HEK293 (cell line): ENCODE data around the gene BBX.

Experiments
- CTCF ChIA-PET: fragments of 350-600 bp; formaldehyde crosslinking; extraction: SDS; loops from one replicate; lab custom pipeline; 2021; ENCODE audit warnings: antibody characterized with exemption; lab: Yijun Ruan, JAX
- POLR2A ChIA-PET: fragments of 300-600 bp; formaldehyde crosslinking; extraction: SDS; loops from one replicate; lab custom pipeline; 2020; ENCODE audit warnings: antibody characterized with exemption, inconsistent platforms; lab: Yijun Ruan, JAX
- H3K27ac ChIP-seq: fragments of 200-500 bp; sonication (Bioruptor generic); 2 replicates; pipeline ENCODE4 v1.5.1; 2014; ENCODE audit warnings: low read depth, low read length, control low read depth, inconsistent platforms; ENCODE audit errors: extremely low read depth
- H3K36me3 ChIP-seq, 2 experiments: fragments of 200-500 bp in 1 of 2; sonication (Bioruptor generic) in 1 of 2; 1 replicate in 1 of 2; 2 replicates in 1 of 2; pipeline ENCODE4 v1.5.1; 2014 to 2017; ENCODE audit warnings: inconsistent platforms in 2 of 2, low read length in 2 of 2; ENCODE audit not compliant: control insufficient read depth in 2 of 2, insufficient read depth in 1 of 2
- H3K4me1 ChIP-seq: fragments of 200-500 bp; sonication (Bioruptor generic); 2 replicates; pipeline ENCODE4 v1.5.1; 2014; ENCODE audit warnings: mild to moderate bottlenecking, low read length, inconsistent platforms; ENCODE audit not compliant: control insufficient read depth, insufficient read depth
- H3K4me3 ChIP-seq: 2 replicates; pipeline ENCODE4 v1.5.1; 2011; ENCODE audit warnings: low read depth, mild to moderate bottlenecking, control low read depth, low read length, moderate library complexity
- H3K9me3 ChIP-seq: fragments of 200-500 bp; sonication (Bioruptor generic); 2 replicates; pipeline ENCODE4 v1.5.1; 2014; ENCODE audit warnings: low read depth, low read length, inconsistent platforms; ENCODE audit not compliant: control insufficient read depth, insufficient read depth
- EGR2 ChIP-seq: fragments of 450-650 bp; formaldehyde crosslinking; IDR thresholded peaks from 2 replicates; pipeline ENCODE4 v1.5.1; 2016; ENCODE audit warnings: low read depth, missing biosample characterization, missing genetic modification characterization
- KLF1 ChIP-seq: fragments of 450-650 bp; formaldehyde crosslinking; IDR thresholded peaks from 2 replicates; pipeline ENCODE4 v1.5.1; 2016; ENCODE audit warnings: missing biosample characterization, missing genetic modification characterization
- REPIN1 ChIP-seq: fragments of 450-650 bp; formaldehyde crosslinking; IDR thresholded peaks from 2 replicates; pipeline ENCODE4 v1.5.1; 2017; ENCODE audit warnings: missing biosample characterization, missing genetic modification characterization, low read depth
- SP2 ChIP-seq: fragments of 450-650 bp; formaldehyde crosslinking; IDR thresholded peaks from 2 replicates; pipeline ENCODE4 v1.5.1; 2016; ENCODE audit warnings: missing biosample characterization, missing genetic modification characterization
- ZNF112 ChIP-seq: fragments of 450-650 bp; formaldehyde crosslinking; IDR thresholded peaks from 2 replicates; pipeline ENCODE4 v1.5.0; 2017; ENCODE audit warnings: missing biosample characterization, missing genetic modification characterization
- ZNF19 ChIP-seq: fragments of 450-650 bp; formaldehyde crosslinking; IDR thresholded peaks from 2 replicates; pipeline ENCODE4; 2016; ENCODE audit warnings: missing biosample characterization, missing genetic modification characterization, low read depth
- ZNF324 ChIP-seq: fragments of 450-650 bp; formaldehyde crosslinking; IDR thresholded peaks from 2 replicates; pipeline ENCODE4 v1.5.1; 2016; ENCODE audit warnings: missing biosample characterization, missing genetic modification characterization
- ZNF433 ChIP-seq: fragments of 450-650 bp; formaldehyde crosslinking; IDR thresholded peaks from 2 replicates; pipeline ENCODE4 v1.5.1; 2016; ENCODE audit warnings: missing biosample characterization, missing genetic modification characterization, low read depth
- ZNF530 ChIP-seq: fragments of 450-650 bp; formaldehyde crosslinking; IDR thresholded peaks from 2 replicates; pipeline ENCODE4 v1.5.1; 2016; ENCODE audit warnings: low read depth, missing biosample characterization, missing genetic modification characterization
- ZNF654 ChIP-seq: fragments of 450-650 bp; formaldehyde crosslinking; IDR thresholded peaks from 2 replicates; pipeline ENCODE4 v1.5.1; 2016; ENCODE audit warnings: low read depth, missing biosample characterization, missing genetic modification characterization
- ZSCAN16 ChIP-seq: fragments of 450-650 bp; formaldehyde crosslinking; IDR thresholded peaks from 2 replicates; pipeline ENCODE4 v1.5.1; 2016; ENCODE audit warnings: missing biosample characterization, missing genetic modification characterization
- TF ChIP-seq, protein P1 (sequence below): fragments of 450-650 bp; formaldehyde crosslinking; IDR thresholded peaks from 2 replicates; pipeline ENCODE4 v1.5.1; 2016; ENCODE audit warnings: missing biosample characterization, missing genetic modification characterization, borderline replicate concordance
- TF ChIP-seq, protein P2 (sequence below): fragments of 450-650 bp; formaldehyde crosslinking; IDR thresholded peaks from 2 replicates; pipeline ENCODE4 v1.5.1; 2016; ENCODE audit warnings: missing biosample characterization, missing genetic modification characterization
- TF ChIP-seq, protein P3 (sequence below): fragments of 450-650 bp; formaldehyde crosslinking; IDR thresholded peaks from 2 replicates; pipeline ENCODE4 v1.5.1; 2016; ENCODE audit warnings: missing biosample characterization, missing genetic modification characterization
- TF ChIP-seq, protein P4 (sequence below): fragments of 450-650 bp; formaldehyde crosslinking; IDR thresholded peaks from 2 replicates; pipeline ENCODE4 v1.5.1; 2016; ENCODE audit warnings: missing biosample characterization, missing genetic modification characterization, borderline replicate concordance

Gene BBX

DNA sequence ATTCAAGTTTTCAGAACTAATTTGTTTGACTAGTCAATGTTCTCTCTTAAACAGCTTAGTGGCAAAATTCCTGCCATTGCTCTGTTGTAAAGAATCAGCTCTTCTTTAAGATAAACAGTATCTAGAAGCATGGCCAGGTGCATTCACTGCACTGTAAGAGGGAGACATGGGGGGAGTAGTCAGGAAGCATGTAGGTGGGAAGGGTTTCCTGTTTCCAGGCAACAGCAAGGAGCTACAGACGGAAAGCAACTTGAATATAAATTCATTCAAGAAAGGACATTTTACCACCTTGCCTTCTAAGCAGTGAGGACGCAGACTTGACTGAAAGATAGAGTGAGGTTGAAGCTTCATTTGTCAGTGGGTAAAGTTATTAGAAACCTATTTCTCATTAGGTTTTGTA, 55.3 kb downstream of the BBX start (continued):
- TF ChIP-seq, protein P1, sequence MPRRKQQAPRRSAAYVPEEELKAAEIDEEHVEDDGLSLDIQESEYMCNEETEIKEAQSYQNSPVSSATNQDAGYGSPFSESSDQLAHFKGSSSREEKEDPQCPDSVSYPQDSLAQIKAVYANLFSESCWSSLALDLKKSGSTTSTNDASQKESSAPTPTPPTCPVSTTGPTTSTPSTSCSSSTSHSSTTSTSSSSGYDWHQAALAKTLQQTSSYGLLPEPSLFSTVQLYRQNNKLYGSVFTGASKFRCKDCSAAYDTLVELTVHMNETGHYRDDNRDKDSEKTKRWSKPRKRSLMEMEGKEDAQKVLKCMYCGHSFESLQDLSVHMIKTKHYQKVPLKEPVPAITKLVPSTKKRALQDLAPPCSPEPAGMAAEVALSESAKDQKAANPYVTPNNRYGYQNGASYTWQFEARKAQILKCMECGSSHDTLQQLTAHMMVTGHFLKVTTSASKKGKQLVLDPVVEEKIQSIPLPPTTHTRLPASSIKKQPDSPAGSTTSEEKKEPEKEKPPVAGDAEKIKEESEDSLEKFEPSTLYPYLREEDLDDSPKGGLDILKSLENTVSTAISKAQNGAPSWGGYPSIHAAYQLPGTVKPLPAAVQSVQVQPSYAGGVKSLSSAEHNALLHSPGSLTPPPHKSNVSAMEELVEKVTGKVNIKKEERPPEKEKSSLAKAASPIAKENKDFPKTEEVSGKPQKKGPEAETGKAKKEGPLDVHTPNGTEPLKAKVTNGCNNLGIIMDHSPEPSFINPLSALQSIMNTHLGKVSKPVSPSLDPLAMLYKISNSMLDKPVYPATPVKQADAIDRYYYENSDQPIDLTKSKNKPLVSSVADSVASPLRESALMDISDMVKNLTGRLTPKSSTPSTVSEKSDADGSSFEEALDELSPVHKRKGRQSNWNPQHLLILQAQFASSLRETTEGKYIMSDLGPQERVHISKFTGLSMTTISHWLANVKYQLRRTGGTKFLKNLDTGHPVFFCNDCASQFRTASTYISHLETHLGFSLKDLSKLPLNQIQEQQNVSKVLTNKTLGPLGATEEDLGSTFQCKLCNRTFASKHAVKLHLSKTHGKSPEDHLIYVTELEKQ (tag by site-specific recombination): no peak

DNA sequence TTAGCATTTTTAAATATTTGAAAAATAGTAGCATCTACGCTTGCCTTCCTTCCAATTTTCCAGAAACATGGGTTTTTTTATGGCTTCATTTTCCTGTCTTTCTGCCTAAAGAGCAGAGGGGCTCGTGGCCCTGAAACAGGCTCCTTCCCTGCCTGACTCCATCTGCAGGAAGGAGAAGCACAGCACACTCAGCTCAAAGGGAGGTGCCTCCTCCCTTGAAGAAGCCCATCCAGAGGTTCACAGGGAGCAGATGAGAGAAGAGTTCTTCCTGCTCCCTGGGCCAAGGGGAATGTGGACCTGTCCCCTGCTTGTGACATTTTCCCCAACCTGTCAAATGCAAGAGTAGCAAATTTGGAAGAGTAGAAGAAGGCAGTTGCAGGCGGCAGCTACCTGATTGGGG, 55.8 kb downstream of the BBX start:
- H3K9me3 ChIP-seq: no peaks in the 10 kb centered on the region
- no peak for TF ChIP-seq ZNF19 (tag by site-specific recombination)
- no peak for TF ChIP-seq EGR2 (tag by site-specific recombination)
- no peak for TF ChIP-seq REPIN1 (tag by site-specific recombination)
- TF ChIP-seq ZSCAN16: no peak
- TF ChIP-seq, protein P2, sequence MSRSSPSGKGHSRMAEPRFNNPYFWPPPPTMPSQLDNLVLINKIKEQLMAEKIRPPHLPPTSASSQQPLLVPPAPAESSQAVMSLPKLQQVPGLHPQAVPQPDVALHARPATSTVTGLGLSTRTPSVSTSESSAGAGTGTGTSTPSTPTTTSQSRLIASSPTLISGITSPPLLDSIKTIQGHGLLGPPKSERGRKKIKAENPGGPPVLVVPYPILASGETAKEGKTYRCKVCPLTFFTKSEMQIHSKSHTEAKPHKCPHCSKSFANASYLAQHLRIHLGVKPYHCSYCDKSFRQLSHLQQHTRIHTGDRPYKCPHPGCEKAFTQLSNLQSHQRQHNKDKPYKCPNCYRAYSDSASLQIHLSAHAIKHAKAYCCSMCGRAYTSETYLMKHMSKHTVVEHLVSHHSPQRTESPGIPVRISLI: no peak
- TF ChIP-seq SP2: no peak
- TF ChIP-seq ZNF324 (tag by site-specific recombination): no peak
- no peak for TF ChIP-seq ZNF654 (tag by site-specific recombination)
- no peak for TF ChIP-seq ZNF112 (tag by site-specific recombination)
- TF ChIP-seq ZNF433 (tag by site-specific recombination): no peak
- TF ChIP-seq ZNF530: no peak
- TF ChIP-seq, protein P3, sequence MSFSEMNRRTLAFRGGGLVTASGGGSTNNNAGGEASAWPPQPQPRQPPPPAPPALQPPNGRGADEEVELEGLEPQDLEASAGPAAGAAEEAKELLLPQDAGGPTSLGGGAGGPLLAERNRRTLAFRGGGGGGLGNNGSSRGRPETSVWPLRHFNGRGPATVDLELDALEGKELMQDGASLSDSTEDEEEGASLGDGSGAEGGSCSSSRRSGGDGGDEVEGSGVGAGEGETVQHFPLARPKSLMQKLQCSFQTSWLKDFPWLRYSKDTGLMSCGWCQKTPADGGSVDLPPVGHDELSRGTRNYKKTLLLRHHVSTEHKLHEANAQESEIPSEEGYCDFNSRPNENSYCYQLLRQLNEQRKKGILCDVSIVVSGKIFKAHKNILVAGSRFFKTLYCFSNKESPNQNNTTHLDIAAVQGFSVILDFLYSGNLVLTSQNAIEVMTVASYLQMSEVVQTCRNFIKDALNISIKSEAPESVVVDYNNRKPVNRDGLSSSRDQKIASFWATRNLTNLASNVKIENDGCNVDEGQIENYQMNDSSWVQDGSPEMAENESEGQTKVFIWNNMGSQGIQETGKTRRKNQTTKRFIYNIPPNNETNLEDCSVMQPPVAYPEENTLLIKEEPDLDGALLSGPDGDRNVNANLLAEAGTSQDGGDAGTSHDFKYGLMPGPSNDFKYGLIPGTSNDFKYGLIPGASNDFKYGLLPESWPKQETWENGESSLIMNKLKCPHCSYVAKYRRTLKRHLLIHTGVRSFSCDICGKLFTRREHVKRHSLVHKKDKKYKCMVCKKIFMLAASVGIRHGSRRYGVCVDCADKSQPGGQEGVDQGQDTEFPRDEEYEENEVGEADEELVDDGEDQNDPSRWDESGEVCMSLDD (tag by site-specific recombination): no peak
- TF ChIP-seq, protein P4, sequence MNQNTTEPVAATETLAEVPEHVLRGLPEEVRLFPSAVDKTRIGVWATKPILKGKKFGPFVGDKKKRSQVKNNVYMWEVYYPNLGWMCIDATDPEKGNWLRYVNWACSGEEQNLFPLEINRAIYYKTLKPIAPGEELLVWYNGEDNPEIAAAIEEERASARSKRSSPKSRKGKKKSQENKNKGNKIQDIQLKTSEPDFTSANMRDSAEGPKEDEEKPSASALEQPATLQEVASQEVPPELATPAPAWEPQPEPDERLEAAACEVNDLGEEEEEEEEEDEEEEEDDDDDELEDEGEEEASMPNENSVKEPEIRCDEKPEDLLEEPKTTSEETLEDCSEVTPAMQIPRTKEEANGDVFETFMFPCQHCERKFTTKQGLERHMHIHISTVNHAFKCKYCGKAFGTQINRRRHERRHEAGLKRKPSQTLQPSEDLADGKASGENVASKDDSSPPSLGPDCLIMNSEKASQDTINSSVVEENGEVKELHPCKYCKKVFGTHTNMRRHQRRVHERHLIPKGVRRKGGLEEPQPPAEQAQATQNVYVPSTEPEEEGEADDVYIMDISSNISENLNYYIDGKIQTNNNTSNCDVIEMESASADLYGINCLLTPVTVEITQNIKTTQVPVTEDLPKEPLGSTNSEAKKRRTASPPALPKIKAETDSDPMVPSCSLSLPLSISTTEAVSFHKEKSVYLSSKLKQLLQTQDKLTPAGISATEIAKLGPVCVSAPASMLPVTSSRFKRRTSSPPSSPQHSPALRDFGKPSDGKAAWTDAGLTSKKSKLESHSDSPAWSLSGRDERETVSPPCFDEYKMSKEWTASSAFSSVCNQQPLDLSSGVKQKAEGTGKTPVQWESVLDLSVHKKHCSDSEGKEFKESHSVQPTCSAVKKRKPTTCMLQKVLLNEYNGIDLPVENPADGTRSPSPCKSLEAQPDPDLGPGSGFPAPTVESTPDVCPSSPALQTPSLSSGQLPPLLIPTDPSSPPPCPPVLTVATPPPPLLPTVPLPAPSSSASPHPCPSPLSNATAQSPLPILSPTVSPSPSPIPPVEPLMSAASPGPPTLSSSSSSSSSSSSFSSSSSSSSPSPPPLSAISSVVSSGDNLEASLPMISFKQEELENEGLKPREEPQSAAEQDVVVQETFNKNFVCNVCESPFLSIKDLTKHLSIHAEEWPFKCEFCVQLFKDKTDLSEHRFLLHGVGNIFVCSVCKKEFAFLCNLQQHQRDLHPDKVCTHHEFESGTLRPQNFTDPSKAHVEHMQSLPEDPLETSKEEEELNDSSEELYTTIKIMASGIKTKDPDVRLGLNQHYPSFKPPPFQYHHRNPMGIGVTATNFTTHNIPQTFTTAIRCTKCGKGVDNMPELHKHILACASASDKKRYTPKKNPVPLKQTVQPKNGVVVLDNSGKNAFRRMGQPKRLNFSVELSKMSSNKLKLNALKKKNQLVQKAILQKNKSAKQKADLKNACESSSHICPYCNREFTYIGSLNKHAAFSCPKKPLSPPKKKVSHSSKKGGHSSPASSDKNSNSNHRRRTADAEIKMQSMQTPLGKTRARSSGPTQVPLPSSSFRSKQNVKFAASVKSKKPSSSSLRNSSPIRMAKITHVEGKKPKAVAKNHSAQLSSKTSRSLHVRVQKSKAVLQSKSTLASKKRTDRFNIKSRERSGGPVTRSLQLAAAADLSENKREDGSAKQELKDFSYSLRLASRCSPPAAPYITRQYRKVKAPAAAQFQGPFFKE (tag by site-specific recombination): no peak
- no peak for TF ChIP-seq KLF1
- H3K4me1 ChIP-seq: no peaks in the 10 kb centered on the region
- ChIA-PET CTCF (interaction anchor here (0.9 to 1.5 kb wide), 3 partner anchors 97 to 174 kb away, joined by 3 to 4 read pairs (median 3); no protein-coding TSS in a partner anchor), POLR2A (interaction anchor here (0.5 kb wide), 1 partner anchor 165 kb away, joined by 3 read pairs; no protein-coding TSS in a partner anchor)
- H3K4me3 ChIP-seq: no peak overlapping the region
- H3K36me3 ChIP-seq: no peaks in the 10 kb centered on the region
- H3K27ac ChIP-seq: no peak overlapping the region
